ENCODE measurements around the gene FTL.

Gene FTL

GRCh38 chr19:48961673-48962028 lies 3.5 kb upstream of the FTL start:
- TF ChIP-seq POLR2A (IDR thresholded peaks at IDR 0.05; ENCODE audit: extremely low read depth, insufficient read length) (no peak), MAX (IDR thresholded peaks at IDR 0.05; ENCODE audit: low read depth, low read length) (no peak), MYC (IDR thresholded peaks at IDR 0.05; ENCODE audit: low read depth, low read length) (no peak), CTCF (IDR thresholded peaks at IDR 0.05; ENCODE audit: low read depth, low read length) (no peak)
- no peak for DNase-seq (ENCODE audit: low read depth)
- H3K4me3 ChIP-seq (ENCODE audit: low read depth, low read length): no peak overlapping the region

- peak; percentile 87 for DNase-seq (ENCODE audit: low read depth)
- TF ChIP-seq MYC (IDR thresholded peaks at IDR 0.05; ENCODE audit: low read depth, low read length) (no peak), POLR2A (IDR thresholded peaks at IDR 0.05; ENCODE audit: extremely low read depth, insufficient read length) (peak; percentile 38), CTCF (IDR thresholded peaks at IDR 0.05; ENCODE audit: low read depth, low read length) (no peak), MAX (IDR thresholded peaks at IDR 0.05; ENCODE audit: low read depth, low read length) (peak; percentile 22; the same call in 1 of the 2 replicates)
- H3K4me3 ChIP-seq (ENCODE audit: low read depth, low read length): no peak overlapping the region
These were observed 2.9 kb upstream of the FTL start for GRCh38 chr19:48962029-48962848.

DNA sequence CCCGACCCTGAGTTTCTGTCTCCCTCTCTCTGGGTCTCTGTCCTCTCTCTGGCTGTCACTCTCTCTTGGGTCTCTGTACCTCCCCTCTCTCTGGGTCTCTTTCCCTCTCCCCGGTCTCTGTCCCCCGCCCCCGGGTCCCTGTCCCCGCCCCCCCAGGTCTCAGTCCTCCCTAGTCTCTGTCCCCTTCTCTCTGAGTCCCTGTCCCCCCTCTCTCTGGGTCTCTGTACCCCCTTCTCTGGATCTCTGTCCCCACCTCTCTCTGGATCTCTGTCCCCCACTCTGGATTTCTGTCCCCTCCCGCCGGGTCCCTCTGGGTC lies 2.3 kb upstream of the FTL start:
- H3K4me3 ChIP-seq (ENCODE audit: low read depth, low read length): no peak overlapping the region
- TF ChIP-seq MYC (IDR thresholded peaks at IDR 0.05; ENCODE audit: low read depth, low read length): no peak
- no peak for TF ChIP-seq CTCF (IDR thresholded peaks at IDR 0.05; ENCODE audit: low read depth, low read length)
- no peak for DNase-seq (ENCODE audit: low read depth)

DNA sequence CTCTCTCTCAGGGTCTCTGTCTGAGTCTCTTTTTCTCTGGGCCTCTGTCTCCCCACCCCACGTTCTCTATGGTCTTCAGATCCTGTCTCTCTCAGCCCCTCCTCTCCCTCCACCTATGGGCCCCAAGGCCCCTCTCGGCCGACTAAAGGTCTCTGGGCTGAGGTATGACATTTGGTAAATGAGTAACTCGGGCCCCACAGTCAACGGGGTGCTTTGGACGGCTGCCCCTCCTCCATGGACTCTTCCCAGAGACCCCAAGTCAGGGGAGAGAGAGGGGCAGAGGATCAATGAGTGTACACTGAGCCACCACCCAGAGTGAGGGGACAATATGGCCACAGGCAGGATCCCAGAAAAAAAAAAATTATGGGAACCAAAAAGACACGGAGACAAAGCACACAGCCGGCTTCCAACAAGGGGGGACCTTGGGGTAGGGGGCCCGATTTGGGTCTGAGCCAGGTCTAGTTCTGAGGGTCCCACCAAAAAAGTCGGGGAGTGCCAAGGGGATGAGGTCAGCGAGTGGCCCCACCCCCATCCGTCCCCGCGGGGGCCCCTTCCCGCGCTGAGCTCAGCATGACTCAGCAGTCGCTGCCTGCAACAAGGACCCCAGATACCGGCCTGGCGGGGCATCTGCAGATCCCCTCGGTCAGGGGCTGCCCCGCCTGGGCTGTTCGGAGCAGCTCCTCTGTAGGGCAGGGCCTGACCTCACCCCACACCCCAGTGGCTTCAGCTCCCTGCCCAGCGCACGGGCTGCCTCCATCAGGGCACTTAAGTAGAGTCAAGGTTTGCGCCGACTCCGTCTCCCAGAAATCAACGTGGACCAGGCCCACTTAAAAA lies 1.5 kb upstream of the FTL start:
- peak overlapping the region; percentile 34 for H3K4me3 ChIP-seq (ENCODE audit: low read depth, low read length)
- DNase-seq (ENCODE audit: low read depth): peak; percentile 84

More for the DNA sequence above, 1.5 kb upstream of the FTL start:
- peak; percentile 47 for TF ChIP-seq MYC (IDR thresholded peaks at IDR 0.05; ENCODE audit: low read depth, low read length)
- TF ChIP-seq POLR2A (IDR thresholded peaks at IDR 0.05; ENCODE audit: extremely low read depth, insufficient read length): peak; percentile 34
- 0 out of 2 replicates have a peak, but pooled peaks have one; percentile 26 for TF ChIP-seq MAX (IDR thresholded peaks at IDR 0.05; ENCODE audit: low read depth, low read length)
- TF ChIP-seq CTCF (IDR thresholded peaks at IDR 0.05; ENCODE audit: low read depth, low read length): no peak

Measured in NB4 (cell line).